ENCODE measurements around the gene UNC80. TPM values are rescaled to one million over a fixed set of nuclear protein-coding genes. Genes with fewer than 3 reads are reported as not detected.

Gene UNC80
- polyA plus RNA-seq, 1 donor (not counting 4 experiments of a cell fraction or from before 2014, with no cell fraction given): 0.13 TPM

GRCh38 chr2:209918251-209918650, 146.6 kb downstream of the UNC80 start:
- no peak overlapping the region for H2AFZ ChIP-seq (ENCODE audit: control insufficient read depth, low read length)
- no peaks in the 10 kb centered on the region for H4K20me1 ChIP-seq (ENCODE audit: control insufficient read depth, extremely low read depth, insufficient read depth, low read length)
- dilution Hi-C loops (cut with MboI; ENCODE audit: extremely low pct_ligation_motif_present, low sequenced_read_pairs): no loop called here
- FAIRE-seq: no peak
- no peak overlapping the region for H3K4me2 ChIP-seq (ENCODE audit: control insufficient read depth, extremely low read depth, insufficient read depth, low read depth, low read length)
- DNase-seq (ENCODE audit: low read depth, low spot score): no peak
- no peak overlapping the region for H3K9ac ChIP-seq (ENCODE audit: control insufficient read depth, extremely low read depth, insufficient read depth, low read length)
- no peaks in the 10 kb centered on the region for H3K27me3 ChIP-seq (ENCODE audit: control insufficient read depth, extremely low read depth, insufficient read depth, low read length)
- H3K4me1 ChIP-seq (ENCODE audit: control insufficient read depth, extremely low read depth, insufficient read depth, low read length): no peaks in the 10 kb centered on the region
- H3K36me3 ChIP-seq (ENCODE audit: control insufficient read depth in 2 of 2, extremely low read depth in 1 of 2, insufficient read depth in 2 of 2, low read length in 2 of 2): no peaks in the 10 kb centered on the region
- no peak overlapping the region for H3K4me3 ChIP-seq (ENCODE audit: control insufficient read depth in 2 of 3, extremely low read depth in 1 of 3, insufficient read depth in 2 of 3, low read depth in 1 of 3, low read length in 3 of 3)
- H3K79me2 ChIP-seq (ENCODE audit: control insufficient read depth, insufficient read depth, low read length): no peaks in the 10 kb centered on the region
- no peaks in the 10 kb centered on the region for H3K9me3 ChIP-seq (ENCODE audit: control insufficient read depth, low read depth, low read length)
- H3K27ac ChIP-seq (ENCODE audit: control insufficient read depth, insufficient read depth, low read length): no peak overlapping the region
- TF ChIP-seq CTCF (optimal IDR thresholded peaks at IDR 0.05 in 1 of 3, IDR thresholded peaks at IDR 0.05 in 1 of 3, conservative IDR thresholded peaks at IDR 0.05 in 1 of 3; ENCODE audit: extremely low read depth in 1 of 3, insufficient read depth in 2 of 3, low read length in 3 of 3): no peak
- no peak for TF ChIP-seq EZH2 (IDR thresholded peaks at IDR 0.05; ENCODE audit: low read length)
- H3K9me1 ChIP-seq (ENCODE audit: control insufficient read depth, extremely low read depth, insufficient read depth, low read length): no peaks in the 10 kb centered on the region

GRCh38 chr2:209922116-209922515, 150.5 kb downstream of the UNC80 start:
- Histone ChIP-seq H3K4me1 (ENCODE audit: control insufficient read depth, extremely low read depth, insufficient read depth, low read length) (no peaks in the 10 kb centered on the region), H4K20me1 (ENCODE audit: control insufficient read depth, extremely low read depth, insufficient read depth, low read length) (no peaks in the 10 kb centered on the region)

More at GRCh38 chr2:209922116-209922515, 150.5 kb downstream of the UNC80 start:
- no peak overlapping the region for H3K9ac ChIP-seq (ENCODE audit: control insufficient read depth, extremely low read depth, insufficient read depth, low read length)
- no peaks in the 10 kb centered on the region for H3K79me2 ChIP-seq (ENCODE audit: control insufficient read depth, insufficient read depth, low read length)
- no peaks in the 10 kb centered on the region for H3K9me1 ChIP-seq (ENCODE audit: control insufficient read depth, extremely low read depth, insufficient read depth, low read length)
- no peak overlapping the region for H3K4me3 ChIP-seq (ENCODE audit: control insufficient read depth in 2 of 3, extremely low read depth in 1 of 3, insufficient read depth in 2 of 3, low read depth in 1 of 3, low read length in 3 of 3)
- H3K9me3 ChIP-seq (ENCODE audit: control insufficient read depth, low read depth, low read length): no peaks in the 10 kb centered on the region
- no peaks in the 10 kb centered on the region for H3K27me3 ChIP-seq (ENCODE audit: control insufficient read depth, extremely low read depth, insufficient read depth, low read length)
- no peak overlapping the region for H3K27ac ChIP-seq (ENCODE audit: control insufficient read depth, insufficient read depth, low read length)
- dilution Hi-C loops (cut with MboI; ENCODE audit: extremely low pct_ligation_motif_present, low sequenced_read_pairs): no loop called here
- no peaks in the 10 kb centered on the region for H3K36me3 ChIP-seq (ENCODE audit: control insufficient read depth in 2 of 2, extremely low read depth in 1 of 2, insufficient read depth in 2 of 2, low read length in 2 of 2)
- no peak for FAIRE-seq
- DNase-seq (ENCODE audit: low read depth, low spot score): no peak
- H3K4me2 ChIP-seq (ENCODE audit: control insufficient read depth, extremely low read depth, insufficient read depth, low read depth, low read length): no peak overlapping the region
- H2AFZ ChIP-seq (ENCODE audit: control insufficient read depth, low read length): no peak overlapping the region
- TF ChIP-seq CTCF (optimal IDR thresholded peaks at IDR 0.05 in 1 of 3, IDR thresholded peaks at IDR 0.05 in 1 of 3, conservative IDR thresholded peaks at IDR 0.05 in 1 of 3; ENCODE audit: extremely low read depth in 1 of 3, insufficient read depth in 2 of 3, low read length in 3 of 3) (no peak), EZH2 (IDR thresholded peaks at IDR 0.05; ENCODE audit: low read length) (no peak)

All from keratinocyte (primary cell).